CD1c-positive myeloid dendritic cell (primary cell): Measurements from ENCODE around the gene ASIC3.
"Not testable (repeated sequence)": the region's sequence is repeated elsewhere in the genome, so short reads cannot be mapped to it uniquely, and the experiment has no call there.

Source experiments
- DNase-seq: peaks from one replicate; pipeline ENCODE4 v3.0.0-alpha.2; 2016; ENCODE audit errors: extremely low spot score

ASIC3 gene

DNA sequence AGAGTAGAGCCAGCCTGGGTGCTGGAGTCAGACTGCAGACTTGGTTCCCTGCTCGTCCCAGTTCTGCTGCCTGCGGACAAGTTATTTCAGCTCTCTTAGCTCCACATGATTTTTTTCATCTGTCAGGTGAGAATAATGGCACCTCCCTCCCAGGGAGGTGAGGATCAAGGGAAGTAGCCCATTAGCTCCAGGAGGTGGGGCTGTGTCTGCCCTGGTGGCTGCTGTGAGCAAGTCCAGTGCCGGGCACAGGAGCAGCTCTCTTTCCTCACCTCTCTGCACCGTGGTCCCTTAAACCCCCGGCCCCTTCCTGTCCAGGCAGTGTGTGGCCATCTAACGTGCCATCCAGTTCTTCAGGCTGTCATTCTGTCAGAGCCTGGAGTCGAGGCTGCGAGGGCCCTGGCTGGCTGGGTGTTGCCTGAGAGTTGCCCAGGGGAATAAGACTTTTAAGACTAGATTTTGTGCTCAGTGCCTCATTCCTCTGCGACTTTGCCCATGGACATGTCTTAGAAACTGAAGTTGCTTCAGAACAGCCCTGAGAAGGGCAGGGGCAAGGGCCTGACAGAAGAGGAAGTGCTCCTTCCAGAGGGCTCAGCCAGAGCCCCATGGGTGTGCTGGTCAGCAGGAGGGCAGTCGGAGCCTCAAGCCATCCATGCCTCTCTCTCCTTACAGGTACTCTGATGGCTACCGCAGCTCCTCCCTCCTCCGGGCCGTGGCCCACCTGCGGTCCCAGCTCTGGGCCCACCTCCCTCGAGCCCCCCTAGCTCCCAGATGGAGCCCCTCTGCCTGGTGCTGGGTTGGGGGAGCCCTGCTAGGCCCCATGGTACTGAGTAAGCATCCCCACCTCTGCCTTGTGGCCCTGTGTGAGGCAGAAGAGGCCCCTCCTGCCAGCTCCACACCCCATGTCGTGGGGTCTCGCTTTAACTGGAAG, 15.1 kb upstream of the ASIC3 start:
- peak; percentile 56 for DNase-seq

- DNase-seq, result no peak
Measured at GRCh38 chr7:151033864-151034249, 14.5 kb upstream of the ASIC3 start.

GRCh38 chr7:151034312-151035025, 13.9 kb upstream of the ASIC3 start:
- DNase-seq, result no peak

DNA sequence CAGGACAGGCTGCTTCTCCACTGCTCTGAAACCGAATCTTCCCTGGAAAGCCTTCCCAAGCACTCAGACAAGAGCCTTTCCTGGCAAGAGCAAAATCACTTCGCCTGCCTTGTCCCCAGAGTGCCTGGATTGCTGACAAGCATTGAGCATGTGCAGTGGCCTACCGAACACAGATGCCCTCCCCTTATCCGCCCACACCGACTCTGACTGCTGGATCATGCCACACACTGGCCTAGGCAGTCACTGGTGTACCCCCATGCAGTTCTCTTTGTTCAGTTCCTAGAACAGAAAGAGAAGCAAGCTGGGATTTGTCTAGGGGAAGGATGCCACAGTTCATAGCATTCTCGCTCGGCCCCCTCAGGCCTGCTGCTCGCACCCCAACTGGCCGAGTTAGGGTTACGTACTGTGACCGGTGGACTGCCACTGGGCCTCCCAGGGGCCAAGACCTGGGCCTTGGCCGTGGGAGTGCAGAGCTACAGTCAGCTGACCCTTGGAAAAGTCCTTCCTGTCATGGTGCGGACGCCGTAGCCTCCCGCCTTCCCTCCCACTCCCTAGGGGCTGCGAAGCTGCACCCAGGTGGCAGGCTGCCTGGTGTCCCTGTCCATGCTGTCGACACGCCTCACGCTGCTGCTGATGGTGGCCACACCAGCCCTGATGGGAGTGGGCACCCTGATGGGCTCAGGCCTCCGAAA, 13.2 kb upstream of the ASIC3 start:
- peak; percentile 84 for DNase-seq

GRCh38 chr7:151035902-151036301, 12.4 kb upstream of the ASIC3 start:
- DNase-seq, result no peak

- peak; percentile 89 for DNase-seq
Measured at GRCh38 chr7:151038951-151039849, 9.1 kb upstream of the ASIC3 start.

DNA sequence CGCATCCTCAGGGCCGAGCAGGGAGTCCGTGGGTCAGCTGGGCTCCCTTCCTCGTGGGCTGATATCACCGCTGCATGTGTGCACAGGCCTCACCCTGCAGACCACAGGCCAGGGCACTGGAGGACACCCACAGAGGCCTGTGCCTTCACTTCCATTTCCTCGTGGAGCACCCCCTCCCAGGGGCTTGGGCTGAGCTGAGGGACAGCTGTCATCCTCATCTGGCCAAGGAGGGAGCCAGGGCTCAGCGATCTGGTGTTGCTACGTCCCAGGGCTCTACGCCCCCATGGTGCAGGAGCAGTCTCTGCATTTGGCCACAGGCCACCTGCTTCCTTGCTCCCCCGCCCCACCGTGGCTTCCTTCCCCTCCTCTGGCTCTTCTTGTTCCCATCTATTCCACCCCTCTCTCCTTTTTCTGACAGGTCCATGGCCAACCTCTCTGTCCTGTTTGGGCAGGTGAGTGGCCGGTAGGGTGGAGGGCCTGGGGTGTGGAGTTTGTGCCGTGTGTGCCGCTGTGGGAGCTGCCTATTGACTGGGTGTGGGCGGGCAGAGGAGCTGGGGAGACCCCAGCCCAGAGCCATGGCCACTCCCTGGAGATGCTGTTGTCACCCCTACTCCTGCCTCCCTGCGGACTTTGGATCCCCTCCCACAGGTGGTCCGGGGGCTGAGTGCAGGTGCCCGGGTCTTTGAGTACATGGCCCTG, 8.3 kb upstream of the ASIC3 start:
- peak; percentile 54 for DNase-seq

DNA sequence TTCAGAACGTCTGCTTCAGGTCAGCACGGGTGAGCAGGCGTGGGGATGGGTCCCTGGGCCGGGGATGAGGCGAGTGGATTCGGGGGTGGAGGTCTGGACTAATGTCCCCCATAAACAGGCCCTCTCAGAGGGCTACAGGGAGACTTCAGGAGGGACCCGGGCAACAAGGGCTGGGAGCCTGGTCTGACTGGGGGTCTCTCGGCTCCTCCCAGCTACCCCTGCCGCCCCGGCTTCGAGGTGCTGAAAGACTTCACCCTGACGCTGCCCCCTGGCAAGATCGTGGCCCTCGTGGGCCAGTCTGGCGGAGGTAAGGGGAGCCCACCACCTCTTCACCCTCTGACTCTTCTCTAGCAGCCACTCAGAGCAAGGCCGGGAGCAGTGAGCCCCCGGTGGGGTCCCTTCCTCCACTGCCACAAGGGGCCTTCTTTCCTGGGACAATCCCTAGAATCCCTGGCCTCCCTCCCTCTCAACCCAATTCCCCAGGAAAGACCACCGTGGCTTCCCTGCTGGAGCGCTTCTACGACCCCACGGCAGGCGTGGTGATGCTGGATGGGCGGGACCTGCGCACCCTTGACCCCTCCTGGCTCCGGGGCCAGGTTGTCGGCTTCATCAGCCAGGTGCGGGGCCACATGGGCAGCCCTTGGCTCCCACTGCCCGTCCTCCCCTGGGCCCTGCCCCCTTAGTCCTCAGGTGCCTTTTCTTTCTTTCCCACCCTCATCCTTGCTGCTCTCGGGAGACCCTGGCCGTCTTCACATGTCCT, 7.5 kb upstream of the ASIC3 start:
- DNase-seq, result no peak

GRCh38 chr7:151043449-151043848, 4.9 kb upstream of the ASIC3 start:
- not testable (repeated sequence) for DNase-seq

- no peak for DNase-seq
Measured at GRCh38 chr7:151043959-151044358, 4.4 kb upstream of the ASIC3 start.

- DNase-seq, result no peak
Measured at GRCh38 chr7:151045262-151045661, 3.1 kb upstream of the ASIC3 start.

GRCh38 chr7:151045967-151046366, 2.4 kb upstream of the ASIC3 start:
- no peak for DNase-seq

- no peak for DNase-seq
Measured at GRCh38 chr7:151046603-151047573, 1.4 kb upstream of the ASIC3 start.

DNA sequence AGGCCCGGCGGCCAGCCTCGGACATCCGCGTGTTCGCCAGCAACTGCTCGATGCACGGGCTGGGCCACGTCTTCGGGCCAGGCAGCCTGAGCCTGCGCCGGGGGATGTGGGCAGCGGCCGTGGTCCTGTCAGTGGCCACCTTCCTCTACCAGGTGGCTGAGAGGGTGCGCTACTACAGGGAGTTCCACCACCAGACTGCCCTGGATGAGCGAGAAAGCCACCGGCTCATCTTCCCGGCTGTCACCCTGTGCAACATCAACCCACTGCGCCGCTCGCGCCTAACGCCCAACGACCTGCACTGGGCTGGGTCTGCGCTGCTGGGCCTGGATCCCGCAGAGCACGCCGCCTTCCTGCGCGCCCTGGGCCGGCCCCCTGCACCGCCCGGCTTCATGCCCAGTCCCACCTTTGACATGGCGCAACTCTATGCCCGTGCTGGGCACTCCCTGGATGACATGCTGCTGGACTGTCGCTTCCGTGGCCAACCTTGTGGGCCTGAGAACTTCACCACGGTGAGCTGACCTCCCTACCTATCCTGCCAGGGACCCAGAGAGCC, 656 bp downstream of the ASIC3 start:
- no peak for DNase-seq

DNA sequence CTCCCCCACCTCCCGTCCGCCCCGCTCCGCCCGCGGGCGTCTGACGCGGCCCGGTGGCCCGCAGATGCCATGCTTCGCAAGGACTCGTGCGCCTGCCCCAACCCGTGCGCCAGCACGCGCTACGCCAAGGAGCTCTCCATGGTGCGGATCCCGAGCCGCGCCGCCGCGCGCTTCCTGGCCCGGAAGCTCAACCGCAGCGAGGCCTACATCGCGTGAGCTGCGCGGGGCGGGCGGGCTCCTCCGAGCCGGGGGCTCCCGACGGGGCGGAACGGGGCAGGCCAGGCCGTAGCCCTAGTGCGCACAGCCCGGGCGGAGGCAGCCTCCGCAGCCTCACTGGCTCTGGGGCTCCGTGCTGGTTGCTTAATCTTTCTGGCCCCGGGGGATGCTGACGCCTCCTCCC, 2.8 kb downstream of the ASIC3 start:
- peak; percentile 80 for DNase-seq

GRCh38 chr7:151053096-151053495, 4.8 kb downstream of the ASIC3 start:
- DNase-seq, result peak; percentile 39

GRCh38 chr7:151053751-151054150, 5.4 kb downstream of the ASIC3 start:
- no peak for DNase-seq

- no peak for DNase-seq
Measured at GRCh38 chr7:151056283-151056665, 7.9 kb downstream of the ASIC3 start.
